ENCODE measurements around the gene PPP2R5E.

Gene PPP2R5E

GRCh38 chr14:63362389-63362819 lies 180.8 kb downstream of the PPP2R5E start:
- no peak for DNase-seq

GRCh38 chr14:63361790-63362189 lies 181.4 kb downstream of the PPP2R5E start:
- no peak for DNase-seq

GRCh38 chr14:63357841-63358240 lies 185.3 kb downstream of the PPP2R5E start:
- no peak for DNase-seq

GRCh38 chr14:63345826-63346225 lies 197.4 kb downstream of the PPP2R5E start:
- no peak for DNase-seq

GRCh38 chr14:63344336-63344735 lies 198.8 kb downstream of the PPP2R5E start:
- no peak for DNase-seq

GRCh38 chr14:63343878-63344277 lies 199.3 kb downstream of the PPP2R5E start:
- no peak for DNase-seq

GRCh38 chr14:63342371-63342770 lies 200.8 kb downstream of the PPP2R5E start:
- no peak for DNase-seq

- DNase-seq, result no peak
These were observed 214.1 kb downstream of the PPP2R5E start for GRCh38 chr14:63328787-63329737.

GRCh38 chr14:63326840-63327239 lies 216.3 kb downstream of the PPP2R5E start:
- no peak for DNase-seq

- DNase-seq, result no peak
These were observed 220.1 kb downstream of the PPP2R5E start for GRCh38 chr14:63322897-63323573.

- no peak for DNase-seq
These were observed 220.7 kb downstream of the PPP2R5E start for GRCh38 chr14:63322472-63322871.

Data from stimulated activated CD4-positive, alpha-beta T cell treated with anti-CD3 and anti-CD28 coated beads, Interleukin-1b, Interleukin-23, amount 100 ng/mL, for 48 hours (primary cell).